Spleen (tissue), 11 donors: ENCODE data around the gene RIMS4. TPM values are rescaled to one million over a fixed set of nuclear protein-coding genes. Genes with fewer than 3 reads are reported as not detected.

ENCODE experiments used
- DNase-seq: peaks from one replicate; pipeline ENCODE4 v3.0.0-alpha.2; 2020
- H3K27ac ChIP-seq, 8 donors: fragments of 200-600 bp; sonication (generic) in 7 of 8; 1 replicate in 4 of 8; 2 replicates in 4 of 8; pipeline versions ENCODE4 v1.5.0 to v1.8.0; 2016 to 2021; ENCODE audit warnings: inconsistent platforms in 4 of 8, mild to moderate bottlenecking in 4 of 8, moderate library complexity in 1 of 8
- H3K27me3 ChIP-seq, 7 donors: fragments of 200-600 bp; sonication (generic) in 6 of 7; replicated peaks in 1 of 7; 1 replicate in 4 of 7; 2 replicates in 3 of 7; pipeline versions ENCODE4 v1.5.0 to v1.8.0; 2016 to 2021; ENCODE audit warnings: inconsistent platforms in 3 of 7, mild to moderate bottlenecking in 1 of 7
- H3K36me3 ChIP-seq, 6 donors: fragments of 200-600 bp; sonication (generic) in 5 of 6; 1 replicate in 4 of 6; 2 replicates in 2 of 6; pipeline versions ENCODE4 v1.5.0 to v1.8.0; 2016 to 2021; ENCODE audit warnings: inconsistent platforms in 2 of 6
- H3K4me1 ChIP-seq, 6 donors: fragments of 200-600 bp; sonication (generic) in 5 of 6; 1 replicate in 3 of 6; 2 replicates in 3 of 6; pipeline versions ENCODE4 v1.5.0 to v1.8.0; 2016 to 2021; ENCODE audit warnings: inconsistent platforms in 3 of 6
- H3K4me3 ChIP-seq, 8 donors: fragments of 200-600 bp; sonication (generic) in 7 of 8; 1 replicate in 4 of 8; 2 replicates in 4 of 8; pipeline versions ENCODE4 v1.5.0 to v1.8.0; 2016 to 2021; ENCODE audit warnings: inconsistent platforms in 4 of 8, mild to moderate bottlenecking in 4 of 8, moderate library complexity in 2 of 8
- H3K9me3 ChIP-seq, 8 donors: fragments of 200-600 bp; sonication (generic) in 7 of 8; 1 replicate in 4 of 8; 2 replicates in 4 of 8; pipeline versions ENCODE4 v1.5.0 to v1.8.0; 2016 to 2021; ENCODE audit warnings: inconsistent platforms in 4 of 8
- CTCF ChIP-seq, 11 experiments: fragments of 200-600 bp in 7 of 11; fragments of 450-650 bp in 4 of 11; sonication (generic) in 4 of 11; IDR thresholded peaks in 8 of 11; conservative IDR thresholded peaks in 3 of 11; 1 replicate in 7 of 11; 2 replicates in 4 of 11; pipeline versions ENCODE4 v1.4.0 to v1.8.0; 2016 to 2021; ENCODE audit warnings: antibody characterized with exemption in 11 of 11, inconsistent platforms in 4 of 11, mild to moderate bottlenecking in 1 of 11
- POLR2A ChIP-seq, 3 donors: fragments of 450-650 bp; IDR thresholded peaks; one replicate each; pipeline ENCODE4 v1.5.1; 2017; ENCODE audit warnings: antibody characterized with exemption in 3 of 3, mild to moderate bottlenecking in 1 of 3
- POLR2AphosphoS5 ChIP-seq, 3 donors: sonication (generic); formaldehyde crosslinking; IDR thresholded peaks; one replicate each; pipeline ENCODE4 v1.5.1; 2017; ENCODE audit warnings: antibody characterized with exemption in 3 of 3
- WGBS, 5 donors: extraction: QIAGEN DNeasy Blood & Tissue Kit in 3 of 5; methylation state at CpG; one replicate each; pipeline versions ENCODE4 v1.1.5 to v1.1.7; 2013 to 2018; 5-methylcytosine and 5-hydroxymethylcytosine counted together
- intact Hi-C: fragments of 100-400 bp; cut with DNase I; formaldehyde crosslinking; loops from one replicate; pipeline ENCODE4 v1.15.0; 2023; ENCODE audit warnings: low total_unique reads
- polyA plus RNA-seq, 3 donors: library from polyadenylated mRNA; stranded (reverse); fragments of 200-250 nt; gene quantifications; one replicate each; pipeline ENCODE4 v1.2.1, GENCODE V29; 2013
- total RNA-seq, 7 donors: library from RNA; depleted of rRNA in 3 of 7; stranded (reverse); fragments of >200 nt in 3 of 7; fragmentation: NEBNext Ultra II Directional in 4 of 7; extraction: Animal tissue kit (Norgen Biotek cat#: 25700) in 4 of 7; gene quantifications; one replicate each; pipeline versions ENCODE4 v1.1.0 to v1.2.1, GENCODE V29; 2016 to 2021
- donor health status: healthy with polysubstance abuse.
- donor health status: DM: no; HTN: no; CAD: no; lungs with moderate emphysema.
- donor health status: DM: no; HTN: no; CAD: no.
- donor health status: Bipolar disorder and iron deficiency.
- donor health status: healthy.
- donor health status: DM: no; HTN: no; CAD: no.
- donor health status: DM: yes; HTN: yes; CAD: no.

The RIMS4 gene
- total and polyA plus RNA-seq, 10 donors, result under 0.01 to 0.02 TPM; not detected in 8

GRCh38 chr20:44756956-44757355 lies 53.4 kb downstream of the RIMS4 start:
- H3K27me3 ChIP-seq, result peaks cover 0 to 33% (median 4%) of the 10 kb centered on the region in 7 donors
- no peak overlapping the region for H3K4me3 ChIP-seq
- WGBS, 5 donors, result 88 to 100% (median 92%) methylated on average over 1 to 5 of the region's 5 CpGs
- no peaks in the 10 kb centered on the region for H3K4me1 ChIP-seq
- H3K36me3 ChIP-seq, result no peaks in the 10 kb centered on the region
- H3K27ac ChIP-seq, result no peak overlapping the region
- intact Hi-C loops, result no loop called here
- TF ChIP-seq CTCF (IDR thresholded peaks at IDR 0.05 in 8 of 11, conservative IDR thresholded peaks at IDR 0.05 in 3 of 11) (no peak), POLR2A (IDR thresholded peaks at IDR 0.05) (no peak), POLR2AphosphoS5 (IDR thresholded peaks at IDR 0.05) (no peak)
- H3K9me3 ChIP-seq, result no peaks in the 10 kb centered on the region
- DNase-seq, result no peak

GRCh38 chr20:44756011-44756688 lies 54.2 kb downstream of the RIMS4 start:
- whole genome bisulfite sequencing, 5 donors, result 87 to 94% (median 90%) methylated on average over 13 to 18 of the region's 18 CpGs
- Histone ChIP-seq H3K27me3 (peaks cover 0 to 41% (median 4%) of the 10 kb centered on the region in 7 donors), H3K9me3 (no peaks in the 10 kb centered on the region), H3K27ac (no peak overlapping the region), H3K36me3 (no peaks in the 10 kb centered on the region), H3K4me1 (no peaks in the 10 kb centered on the region), H3K4me3 (no peak overlapping the region)
- no peak for TF ChIP-seq CTCF (IDR thresholded peaks at IDR 0.05 in 8 of 11, conservative IDR thresholded peaks at IDR 0.05 in 3 of 11)
- TF ChIP-seq POLR2AphosphoS5 (IDR thresholded peaks at IDR 0.05), result no peak
- no peak for TF ChIP-seq POLR2A (IDR thresholded peaks at IDR 0.05)
- intact Hi-C loops, result no loop called here
- no peak for DNase-seq

GRCh38 chr20:44754554-44754953 lies 55.8 kb downstream of the RIMS4 start:
- intact Hi-C loops, result no loop called here
- H3K27ac ChIP-seq, result no peak overlapping the region
- H3K36me3 ChIP-seq, result no peaks in the 10 kb centered on the region
- no peaks in the 10 kb centered on the region for H3K9me3 ChIP-seq
- H3K4me1 ChIP-seq, result peaks cover 0 to 10% (median 0%) of the 10 kb centered on the region in 6 donors
- no peak for DNase-seq
- H3K27me3 ChIP-seq, result peaks cover 0 to 57% (median 18%) of the 10 kb centered on the region in 7 donors
- H3K4me3 ChIP-seq, result no peak overlapping the region
- no peak for TF ChIP-seq CTCF (IDR thresholded peaks at IDR 0.05 in 8 of 11, conservative IDR thresholded peaks at IDR 0.05 in 3 of 11)
- no peak for TF ChIP-seq POLR2A (IDR thresholded peaks at IDR 0.05)
- no peak for TF ChIP-seq POLR2AphosphoS5 (IDR thresholded peaks at IDR 0.05)
- WGBS, 5 donors, result 65 to 81% (median 68%) methylated on average over 6 to 7 of the region's 7 CpGs

GRCh38 chr20:44752099-44752931 lies 58.0 kb downstream of the RIMS4 start:
- Histone ChIP-seq H3K4me3 (no peak overlapping the region), H3K9me3 (no peaks in the 10 kb centered on the region), H3K27ac (no peak overlapping the region), H3K36me3 (no peaks in the 10 kb centered on the region), H3K4me1 (peaks cover 0 to 14% (median 4%) of the 10 kb centered on the region in 6 donors), H3K27me3 (peaks cover 0 to 57% (median 20%) of the 10 kb centered on the region in 7 donors)
- DNase-seq, result no peak
- intact Hi-C loops, result no loop called here
- WGBS, 5 donors, result 72 to 79% (median 74%) methylated on average over 15 to 17 of the region's 17 CpGs
- TF ChIP-seq POLR2A (IDR thresholded peaks at IDR 0.05), result no peak
- no peak for TF ChIP-seq POLR2AphosphoS5 (IDR thresholded peaks at IDR 0.05)
- no peak for TF ChIP-seq CTCF (IDR thresholded peaks at IDR 0.05 in 8 of 11, conservative IDR thresholded peaks at IDR 0.05 in 3 of 11)
